ENCODE data around the gene APEH. TPM values are rescaled to one million over a fixed set of nuclear protein-coding genes. Genes with fewer than 3 reads are reported as not detected.
A peak's percentile ranks its signal among the peaks of the same experiment; 100 is the strongest.

APEH gene
- total RNA-seq, 1 experiment from 2014 or later, result 215 TPM

GRCh38 chr3:49657208-49657915 lies 16.8 kb upstream of the APEH start:
- Histone ChIP-seq H3K18ac (ENCODE audit: insufficient read length, low read depth, low read length) (no peak overlapping the region), H2AK5ac (ENCODE audit: insufficient read length, low read length) (no peak overlapping the region), H3T11ph (ENCODE audit: low read length) (no peak overlapping the region), H3K79me2 (ENCODE audit: insufficient read depth, low read length) (no peaks in the 10 kb centered on the region), H2BK15ac (ENCODE audit: low read depth, low read length) (no peak overlapping the region), H4K5ac (ENCODE audit: insufficient read length, low read depth, low read length) (no peak overlapping the region), H3K14ac (ENCODE audit: insufficient read depth, low read length) (no peak overlapping the region), H3K4me2 (ENCODE audit: insufficient read depth, insufficient read length, low read length) (no peak overlapping the region), H3K23me2 (ENCODE audit: insufficient read length, low read depth, low read length, poor library complexity, severe bottlenecking) (no peaks in the 10 kb centered on the region), H3K4ac (ENCODE audit: low read depth, low read length) (no peak overlapping the region), H3K23ac (ENCODE audit: insufficient read length, low read depth, low read length) (no peak overlapping the region), H2AFZ (ENCODE audit: low read length) (no peak overlapping the region), H3K27me3 (ENCODE audit: insufficient read depth, low read length) (no peaks in the 10 kb centered on the region), H3K9me3 (ENCODE audit: control insufficient read depth, low read depth, low read length) (no peaks in the 10 kb centered on the region), H4K91ac (ENCODE audit: insufficient read length, low read depth, low read length) (no peak overlapping the region), H3K56ac (ENCODE audit: insufficient read length, low read depth, low read length) (no peak overlapping the region), H3K4me1 (ENCODE audit: insufficient read depth, low read length) (no peaks in the 10 kb centered on the region), H3K9ac (ENCODE audit: extremely low read depth, insufficient read length, low read length) (no peak overlapping the region), H2BK5ac (ENCODE audit: insufficient read length, low read length) (no peak overlapping the region), H3K27ac (ENCODE audit: insufficient read length, low read depth, low read length) (no peak overlapping the region), H2BK12ac (ENCODE audit: insufficient read length, low read depth, low read length) (no peak overlapping the region), H3K79me1 (ENCODE audit: insufficient read depth, low read depth, low read length, poor library complexity, severe bottlenecking) (no peaks in the 10 kb centered on the region), H2BK20ac (ENCODE audit: low read depth, low read length, poor library complexity, severe bottlenecking) (no peak overlapping the region), H4K20me1 (ENCODE audit: control insufficient read depth, insufficient read depth, insufficient read length) (no peaks in the 10 kb centered on the region), H2BK120ac (ENCODE audit: low read depth, low read length, poor library complexity, severe bottlenecking) (no peak overlapping the region), H4K8ac (replicated peaks; ENCODE audit: insufficient read length, low read depth, low read length) (no peak overlapping the region)
- H3K4me1 Mint-ChIP-seq, result no peaks in the 10 kb centered on the region
- no peaks in the 10 kb centered on the region for H3K27me3 Mint-ChIP-seq (ENCODE audit: low read depth)
- H3K27ac Mint-ChIP-seq, result peak overlapping the region in 2 of 3 experiments; percentile 28 to 36; a peak in 1 of 7 replicates
- TF ChIP-seq CTCF (conservative IDR thresholded peaks at IDR 0.05), result no peak
- H3K4me3 Mint-ChIP-seq, result no peak overlapping the region
- H3K36me3 Mint-ChIP-seq (ENCODE audit: insufficient read depth in 1 of 3, low read depth in 3 of 3), result no peaks in the 10 kb centered on the region
- DNase-seq, result no peak
- no peaks in the 10 kb centered on the region for H3K9me3 Mint-ChIP-seq
- no CpG with 5 or more reads among the region's 36 CpGs for WGBS (ENCODE audit: extremely low coverage, insufficient read length, low lambda C conversion rate)
